A549 (cell line): ENCODE results near the gene SORCS2. TPM values are rescaled to one million over a fixed set of nuclear protein-coding genes. Genes with fewer than 3 reads are reported as not detected.
"Not testable (repeated sequence)": the region's sequence is repeated elsewhere in the genome, so short reads cannot be mapped to it uniquely, and the experiment has no call there.

ENCODE experiments used
- ATAC-seq, 2 experiments: fragments of 200-7000 bp in 1 of 2; fragments of >200 bp in 1 of 2; cut with Nextera tagmentation in 1 of 2; cut with Tn5 transposase in 1 of 2; 3 replicates each; pipeline versions ENCODE4 v1.8.0 to v1.9.1; 2018 to 2020; ENCODE audit warnings: mild to moderate bottlenecking in 1 of 2, moderate library complexity in 1 of 2
- CTCF ChIA-PET: fragments of 300-600 bp; sonication (Branson Sonifier 250); formaldehyde crosslinking; extraction: SDS; loops from one replicate; lab custom pipeline; 2021; ENCODE audit warnings: antibody characterized with exemption, inconsistent platforms; lab: Yijun Ruan, JAX
- POLR2A ChIA-PET: fragments of 350-600 bp; formaldehyde crosslinking; extraction: SDS; loops from one replicate; lab custom pipeline; 2021; ENCODE audit warnings: antibody characterized with exemption, inconsistent platforms; lab: Yijun Ruan, JAX
- DNase-seq, 2 experiments: peaks; one replicate each; pipeline versions ENCODE4 v3.0.0 to v3.0.0-alpha.2; 2011 to 2016; ENCODE audit warnings: low read depth in 1 of 2, low spot score in 1 of 2
- FAIRE-seq: peaks from 2 replicates; lab custom pipeline; 2011; peaks lifted over from hg19 to GRCh38; lab: Jason Lieb, UNC
- H3K27ac ChIP-seq, 2 experiments: fragments of >200 bp; sonication (Bioruptor Twin); formaldehyde crosslinking; 3 replicates each; pipeline ENCODE4 v1.5.1; 2016 to 2017
- H3K4me1 ChIP-seq: fragments of >200 bp; sonication (Bioruptor Twin); formaldehyde crosslinking; 3 replicates; pipeline ENCODE4 v1.6.1; 2016
- H3K4me2 ChIP-seq: fragments of >200 bp; sonication (Bioruptor Twin); formaldehyde crosslinking; 3 replicates; pipeline ENCODE4 v1.6.1; 2016
- H3K4me3 ChIP-seq: fragments of >200 bp; sonication (Bioruptor Twin); formaldehyde crosslinking; 3 replicates; pipeline ENCODE4 v1.5.1; 2016
- H3K9me3 ChIP-seq: fragments of >200 bp; sonication (Bioruptor Twin); formaldehyde crosslinking; 3 replicates; pipeline ENCODE4 v1.6.1; 2016
- EHMT2 ChIP-seq: fragments of 200-600 bp; sonication (generic); IDR thresholded peaks from 2 replicates; pipeline ENCODE4 v1.6.1; 2016; ENCODE audit warnings: antibody characterized with exemption, low read depth, mild to moderate bottlenecking, moderate library complexity
- ELK1 ChIP-seq: fragments of 150-350 bp; IDR thresholded peaks from 2 replicates; pipeline ENCODE4 v1.6.1; 2014; ENCODE audit warnings: low read depth, mild to moderate bottlenecking, low read length
- EP300 ChIP-seq, 2 experiments: fragments of >200 bp; sonication (Bioruptor Twin); formaldehyde crosslinking; IDR thresholded peaks; 2 replicates in 1 of 2; 3 replicates in 1 of 2; pipeline ENCODE4 v1.6.1; 2016 to 2017
- FOXS1 ChIP-seq: fragments of 250-450 bp; sonication (Bioruptor Pico); IDR thresholded peaks from 2 replicates; pipeline ENCODE4 v1.5.0; 2020; ENCODE audit warnings: mild to moderate bottlenecking, moderate library complexity
- HOXB13 ChIP-seq: fragments of 250-450 bp; sonication (Bioruptor Pico); IDR thresholded peaks from 2 replicates; pipeline ENCODE4 v1.5.0; 2020; ENCODE audit warnings: low read depth, mild to moderate bottlenecking, moderate library complexity
- POLR2A ChIP-seq: IDR thresholded peaks from 2 replicates; pipeline ENCODE4 v1.6.1; 2012; ENCODE audit warnings: mild to moderate bottlenecking, low read length
- RARB ChIP-seq: fragments of 250-450 bp; sonication (Bioruptor Pico); IDR thresholded peaks from 2 replicates; pipeline ENCODE4 v1.8.0; 2021; ENCODE audit warnings: mild to moderate bottlenecking, moderate library complexity
- REST ChIP-seq: fragments of 200-600 bp; sonication (generic); IDR thresholded peaks from 2 replicates; pipeline ENCODE4 v1.6.1; 2016; ENCODE audit warnings: antibody characterized with exemption, mild to moderate bottlenecking, moderate library complexity
- RFX5 ChIP-seq: fragments of 450-650 bp; IDR thresholded peaks from 2 replicates; pipeline ENCODE4 v1.7.1; 2014; ENCODE audit warnings: antibody characterized with exemption, mild to moderate bottlenecking, moderate library complexity
- RNF2 ChIP-seq: fragments of 200-600 bp; sonication (generic); IDR thresholded peaks from 2 replicates; pipeline ENCODE4 v1.6.1; 2016; ENCODE audit warnings: low read depth, mild to moderate bottlenecking, antibody characterized with exemption, moderate library complexity, borderline replicate concordance
- SREBF2 ChIP-seq: fragments of 450-650 bp; IDR thresholded peaks from 2 replicates; pipeline ENCODE4 v1.6.1; 2014; ENCODE audit warnings: mild to moderate bottlenecking, moderate library complexity
- ZNF302 ChIP-seq: fragments of 250-450 bp; sonication (Bioruptor Pico); IDR thresholded peaks from 2 replicates; pipeline ENCODE4 v1.9.0; 2021; ENCODE audit warnings: inconsistent platforms, mild to moderate bottlenecking, moderate library complexity
- WGBS: methylation state at CpG from one replicate; pipeline ENCODE4 v1.1.6; 2017; ENCODE audit errors: missing lambda C conversion rate; 5-methylcytosine and 5-hydroxymethylcytosine counted together
- polyA plus RNA-seq, 4 experiments: library from polyadenylated mRNA; depleted of rRNA in 3 of 4; stranded (reverse); fragments of >200 nt; fragmentation: RNase III in 1 of 4; extraction: RNeasy Plus Mini Kit Qiagen cat#74134 plus additional on column Dnase treatment in 1 of 4; gene quantifications; 2 replicates in 3 of 4; 3 replicates in 1 of 4; pipeline ENCODE4 v1.2.3, GENCODE V29; 2011 to 2017

The SORCS2 gene
- polyA plus RNA-seq, 2 of the 4 experiments (the other 2 are of a cell fraction): 1.4 to 4.6 TPM

GRCh38 chr4:7596918-7597606, 404.7 kb downstream of the SORCS2 start (continued):
- TF ChIP-seq ELK1 (no peak), FOXS1 (CRISPR knock-in tag) (no peak), RFX5 (no peak), RARB (CRISPR knock-in tag) (no peak), RNF2 (no peak)

- Histone ChIP-seq H3K4me1 (no peaks in the 10 kb centered on the region), H3K27ac (no peak overlapping the region), H3K4me3 (no peak overlapping the region), H3K4me2 (no peak overlapping the region), H3K9me3 (no peaks in the 10 kb centered on the region)
- ATAC-seq (no peak), FAIRE-seq (no peak), DNase-seq (no peak)
- ChIA-PET POLR2A (no interaction called here), CTCF (no interaction called here)
- TF ChIP-seq REST: no peak
- WGBS: 83% methylated on average over 15 of the region's 29 CpGs
Observed at GRCh38 chr4:7598939-7599790, 406.8 kb downstream of the SORCS2 start.

GRCh38 chr4:7600247-7600646, 407.9 kb downstream of the SORCS2 start:
- no peak overlapping the region for H3K4me3 ChIP-seq
- TF ChIP-seq POLR2A: no peak
- no peak for TF ChIP-seq SREBF2
- no peak for TF ChIP-seq HOXB13
- no peak for TF ChIP-seq ZNF302
- no peak for TF ChIP-seq EP300 (IDR thresholded peaks at IDR 0.05)
- TF ChIP-seq EHMT2: no peak
- TF ChIP-seq, all 56 proteins: peak for 0
- H3K4me2 ChIP-seq: no peak overlapping the region
- no peaks in the 10 kb centered on the region for H3K9me3 ChIP-seq
- DNase-seq: no peak
- WGBS: 57% methylated on average over 6 of the region's 17 CpGs
- ChIA-PET POLR2A (no interaction called here), CTCF (no interaction called here)
- FAIRE-seq: no peak
- H3K4me1 ChIP-seq: no peaks in the 10 kb centered on the region
- H3K27ac ChIP-seq: no peak overlapping the region
- ATAC-seq: no peak

- H3K4me2 ChIP-seq, CTCF ChIA-PET, POLR2A ChIA-PET: not testable (repeated sequence)
Observed at GRCh38 chr4:7602166-7602565, 409.8 kb downstream of the SORCS2 start.

More at GRCh38 chr4:7602166-7602565, 409.8 kb downstream of the SORCS2 start:
- H3K9me3 ChIP-seq, FAIRE-seq, H3K4me1 ChIP-seq, H3K4me3 ChIP-seq, DNase-seq, ATAC-seq, H3K27ac ChIP-seq: not testable (repeated sequence)
- WGBS: no CpG with 5 or more reads among the region's 30 CpGs
